Esophagus (tissue), 2 donors: ENCODE measurements around the gene STXBP1. TPM values are rescaled to one million over a fixed set of nuclear protein-coding genes. Genes with fewer than 3 reads are reported as not detected.

Experiments used
- H3K27ac ChIP-seq, 2 donors: one replicate each; pipeline ENCODE4 v1.5.1; 2013; ENCODE audit warnings: low read depth in 2 of 2, mild to moderate bottlenecking in 2 of 2, inconsistent platforms in 1 of 2, low read length in 1 of 2, moderate library complexity in 1 of 2
- H3K27me3 ChIP-seq, 2 donors: one replicate each; pipeline ENCODE4 v1.6.1; 2013; ENCODE audit warnings: low read length in 2 of 2, control low read depth in 1 of 2, mild to moderate bottlenecking in 1 of 2; ENCODE audit not compliant: insufficient read depth in 2 of 2, control insufficient read depth in 1 of 2
- H3K36me3 ChIP-seq, 2 donors: one replicate each; pipeline ENCODE4 v1.6.1; 2013; ENCODE audit warnings: low read length in 1 of 2; ENCODE audit not compliant: control insufficient read depth in 2 of 2, insufficient read depth in 2 of 2
- H3K4me1 ChIP-seq, 2 donors: one replicate each; pipeline ENCODE4 v1.6.1; 2013; ENCODE audit warnings: low read length in 1 of 2; ENCODE audit not compliant: control insufficient read depth in 2 of 2, insufficient read depth in 2 of 2
- H3K4me3 ChIP-seq, 2 donors: one replicate each; pipeline ENCODE4 v1.5.1; 2013; ENCODE audit warnings: low read length in 2 of 2, mild to moderate bottlenecking in 2 of 2, low read depth in 1 of 2, moderate library complexity in 1 of 2
- H3K9me3 ChIP-seq, 2 donors: one replicate each; pipeline ENCODE4 v1.6.1; 2013; ENCODE audit warnings: mild to moderate bottlenecking in 2 of 2, low read depth in 1 of 2, low read length in 1 of 2, moderate library complexity in 1 of 2; ENCODE audit not compliant: control insufficient read depth in 2 of 2, insufficient read depth in 1 of 2
- WGBS, 2 donors: extraction: QIAGEN DNeasy Blood & Tissue Kit; methylation state at CpG; one replicate each; pipeline ENCODE4 v1.1.7; 2013; 5-methylcytosine and 5-hydroxymethylcytosine counted together
- polyA plus RNA-seq, 2 donors: library from polyadenylated mRNA; stranded (reverse); fragments of 200-250 nt; gene quantifications; one replicate each; pipeline ENCODE4 v1.2.3, GENCODE V29; 2013
- donor health status: healthy with polysubstance abuse.
- donor health status: Bipolar disorder and iron deficiency.

STXBP1 gene
- polyA plus RNA-seq, 2 donors = 4.7 to 7.1 TPM

- peak overlapping the region in 1 of 2 donors; percentile 87 for H3K27ac ChIP-seq
- H3K27me3 ChIP-seq = no peaks in the 10 kb centered on the region
- 77 to 79% methylated on average over 9 of the region's 9 CpGs for WGBS, 2 donors
- peak overlapping the region in 1 of 2 donors; percentile 69 for H3K4me3 ChIP-seq
- peaks cover 0 to 10% of the 10 kb centered on the region in 2 donors for H3K4me1 ChIP-seq
- no peaks in the 10 kb centered on the region for H3K36me3 ChIP-seq
- no peaks in the 10 kb centered on the region for H3K9me3 ChIP-seq
Observed at GRCh38 chr9:127716412-127716811, 104.3 kb downstream of the STXBP1 start.

GRCh38 chr9:127717766-127718165, 105.7 kb downstream of the STXBP1 start:
- H3K9me3 ChIP-seq = no peaks in the 10 kb centered on the region
- no peak overlapping the region for H3K27ac ChIP-seq
- no peaks in the 10 kb centered on the region for H3K27me3 ChIP-seq
- H3K36me3 ChIP-seq = no peaks in the 10 kb centered on the region
- peaks cover 0 to 16% of the 10 kb centered on the region in 2 donors for H3K4me1 ChIP-seq
- no peak overlapping the region for H3K4me3 ChIP-seq
- 82 to 84% methylated on average over 5 of the region's 5 CpGs for WGBS, 2 donors

DNA sequence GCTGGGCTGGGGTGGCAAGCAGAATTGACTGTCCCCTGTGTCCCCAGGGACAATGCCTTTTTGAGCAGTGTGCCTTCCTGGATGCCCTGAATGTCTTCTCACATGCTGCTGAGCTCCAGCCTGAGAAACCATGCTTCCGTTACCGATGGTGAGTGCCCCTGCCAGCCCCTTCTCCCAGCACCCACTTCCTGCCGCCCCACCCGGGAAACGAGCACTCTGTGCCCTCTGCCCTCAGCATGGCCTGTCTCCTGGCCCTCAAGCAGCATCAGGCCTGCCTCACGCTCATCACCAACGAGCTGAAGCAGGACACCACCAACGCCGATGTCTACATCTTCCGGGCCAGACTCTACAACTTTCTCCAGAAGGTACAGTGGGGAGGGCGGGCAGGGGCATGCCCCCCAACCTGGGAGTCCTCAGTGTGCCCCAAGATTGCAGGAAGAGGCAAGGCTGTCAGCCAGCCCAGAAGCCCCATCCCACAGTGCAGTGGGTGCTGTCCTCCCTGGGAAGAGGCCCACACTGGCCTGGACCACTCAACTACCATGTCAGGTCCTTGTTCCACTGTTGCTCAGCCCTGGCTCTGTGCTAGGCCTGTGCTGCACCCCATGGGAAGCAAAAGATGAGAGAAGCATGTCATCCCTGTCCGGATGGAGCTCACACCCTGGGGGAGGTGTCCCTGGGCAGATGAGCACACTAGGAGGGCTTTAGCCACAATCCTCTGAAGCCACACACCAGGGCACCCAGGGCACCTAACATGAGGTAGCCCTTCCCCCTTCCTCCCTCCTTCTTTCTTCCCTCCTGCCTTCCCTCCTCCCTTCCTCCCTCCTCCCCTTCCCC, 108.2 kb downstream of the STXBP1 start:
- 76 to 89% methylated on average over 12 of the region's 12 CpGs for WGBS, 2 donors
- Histone ChIP-seq H3K4me1 (peaks cover 3 to 16% of the 10 kb centered on the region in 2 donors), H3K4me3 (no peak overlapping the region), H3K27me3 (no peaks in the 10 kb centered on the region), H3K27ac (no peak overlapping the region), H3K9me3 (no peaks in the 10 kb centered on the region), H3K36me3 (no peaks in the 10 kb centered on the region)

DNA sequence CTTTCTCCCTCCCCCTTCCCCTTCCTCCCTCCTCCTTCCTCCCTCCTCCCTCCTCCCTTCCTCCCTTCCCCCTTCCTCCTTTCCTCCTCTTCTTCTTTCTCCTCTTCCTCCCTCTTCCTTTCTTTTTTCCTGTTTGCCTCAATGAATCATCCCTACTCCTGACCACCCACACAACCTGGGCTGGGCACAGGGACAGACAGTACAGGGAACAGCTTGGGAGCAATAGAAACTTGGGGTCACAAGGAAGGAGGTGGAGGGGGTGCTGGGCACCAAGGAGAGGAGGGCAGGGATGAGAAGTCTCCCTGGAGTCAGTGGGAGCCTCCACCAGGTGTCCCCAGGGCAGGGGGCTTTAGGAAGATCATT, 108.8 kb downstream of the STXBP1 start:
- H3K36me3 ChIP-seq = no peaks in the 10 kb centered on the region
- peaks cover 3 to 16% of the 10 kb centered on the region in 2 donors for H3K4me1 ChIP-seq
- no peak overlapping the region for H3K27ac ChIP-seq
- no peaks in the 10 kb centered on the region for H3K27me3 ChIP-seq
- no peaks in the 10 kb centered on the region for H3K9me3 ChIP-seq
- no peak overlapping the region for H3K4me3 ChIP-seq

DNA sequence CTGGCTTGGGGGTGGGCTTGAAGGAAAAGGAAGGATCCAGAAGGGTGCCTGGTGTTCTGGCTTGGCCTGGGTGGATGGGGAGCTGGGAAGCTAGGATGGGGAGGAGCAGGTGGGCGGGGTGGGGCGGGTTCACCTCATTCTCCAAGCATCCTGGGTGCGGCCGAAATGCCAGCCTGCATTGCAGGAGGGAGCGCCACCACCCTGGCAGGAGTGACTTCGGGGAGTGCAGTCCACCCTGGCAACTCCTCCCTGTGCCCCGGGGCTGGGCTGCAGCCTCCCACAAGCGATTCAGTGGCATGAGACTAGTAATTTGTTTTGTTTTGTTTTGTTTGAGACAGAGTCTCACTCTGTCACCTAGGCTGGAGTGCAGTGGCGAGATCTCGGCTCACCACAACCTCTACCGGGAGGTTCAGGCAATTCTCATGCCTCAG, 109.3 kb downstream of the STXBP1 start:
- 43 to 44% methylated on average over 9 to 11 of the region's 11 CpGs for WGBS, 2 donors
- Histone ChIP-seq H3K4me3 (no peak overlapping the region), H3K9me3 (no peaks in the 10 kb centered on the region), H3K36me3 (no peaks in the 10 kb centered on the region), H3K4me1 (peaks cover 3 to 12% of the 10 kb centered on the region in 2 donors), H3K27ac (peak overlapping the region in 1 of 2 donors; percentile 19), H3K27me3 (no peaks in the 10 kb centered on the region)

DNA sequence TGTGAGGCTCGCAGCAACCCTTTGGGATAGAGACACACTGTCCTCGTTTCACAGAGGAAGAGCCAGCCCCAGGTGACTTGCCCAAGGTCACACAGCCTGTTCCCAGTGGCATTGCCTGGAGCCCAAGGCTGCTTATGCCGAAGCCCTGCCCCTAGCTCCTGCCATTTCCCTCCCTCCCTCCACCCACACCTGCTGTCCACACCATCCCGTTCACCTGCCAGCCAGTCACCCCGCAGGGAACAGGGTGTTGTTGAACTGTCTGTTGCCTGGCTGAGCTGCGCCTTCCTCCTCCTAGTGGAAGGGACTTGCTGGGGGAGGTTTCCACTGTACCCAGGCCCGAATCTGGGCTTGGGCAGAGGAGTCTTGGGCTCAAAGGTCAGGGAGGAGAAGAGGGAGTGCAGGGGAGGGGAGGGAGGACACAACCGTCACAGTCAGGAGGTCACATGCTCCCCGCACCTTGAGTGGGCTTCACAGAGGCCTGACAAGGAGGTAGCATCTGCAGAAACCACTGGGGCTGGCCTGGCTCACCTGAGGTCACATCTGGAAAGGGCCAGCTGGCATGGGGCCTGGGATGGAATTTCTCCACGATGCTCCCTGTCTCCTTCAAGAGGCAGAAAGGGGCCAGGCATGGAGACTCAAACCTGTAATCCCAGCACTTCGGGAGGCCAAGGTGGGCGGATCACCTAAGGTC, 110.1 kb downstream of the STXBP1 start:
- 68 to 77% methylated on average over 12 of the region's 12 CpGs for WGBS, 2 donors

GRCh38 chr9:127723013-127723412, 110.9 kb downstream of the STXBP1 start:
- Histone ChIP-seq H3K27me3 (no peaks in the 10 kb centered on the region), H3K4me3 (no peak overlapping the region), H3K36me3 (no peaks in the 10 kb centered on the region), H3K9me3 (no peaks in the 10 kb centered on the region), H3K27ac (no peak overlapping the region), H3K4me1 (peaks cover 3 to 12% of the 10 kb centered on the region in 2 donors)
- 69 to 92% methylated on average over 12 to 13 of the region's 13 CpGs for WGBS, 2 donors

More for the DNA sequence above, 110.1 kb downstream of the STXBP1 start:
- Histone ChIP-seq H3K36me3 (no peaks in the 10 kb centered on the region), H3K9me3 (no peaks in the 10 kb centered on the region), H3K4me1 (peaks cover 3 to 12% of the 10 kb centered on the region in 2 donors), H3K4me3 (no peak overlapping the region), H3K27ac (no peak overlapping the region), H3K27me3 (no peaks in the 10 kb centered on the region)

DNA sequence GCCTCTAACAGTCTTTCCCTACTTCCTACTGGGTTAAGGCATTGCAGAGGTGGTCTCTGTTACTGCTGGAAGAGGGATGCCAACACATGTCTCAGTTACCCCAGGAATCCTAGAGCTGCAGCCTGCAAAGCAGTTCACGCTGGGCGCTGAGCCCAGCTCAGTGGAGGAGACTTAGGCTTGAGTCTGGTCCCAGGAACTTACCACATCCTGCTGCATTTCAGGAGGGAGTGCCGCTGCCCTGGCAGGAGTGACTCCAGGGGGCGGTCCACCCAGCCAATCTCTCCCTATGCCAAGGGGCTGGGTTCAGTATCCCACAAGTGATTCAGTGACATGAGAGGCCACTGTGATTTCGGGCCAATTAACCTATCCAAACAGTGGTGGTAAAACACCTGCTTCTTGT, 111.4 kb downstream of the STXBP1 start:
- no peak overlapping the region for H3K4me3 ChIP-seq
- H3K27me3 ChIP-seq = no peaks in the 10 kb centered on the region
- no peak overlapping the region for H3K27ac ChIP-seq
- WGBS, 2 donors = 57 to 67% methylated on average over 5 of the region's 5 CpGs
- no peaks in the 10 kb centered on the region for H3K9me3 ChIP-seq
- peaks cover 3 to 12% of the 10 kb centered on the region in 2 donors for H3K4me1 ChIP-seq
- no peaks in the 10 kb centered on the region for H3K36me3 ChIP-seq

- Histone ChIP-seq H3K36me3 (no peaks in the 10 kb centered on the region), H3K4me1 (peaks cover 3 to 12% of the 10 kb centered on the region in 2 donors), H3K4me3 (no peak overlapping the region), H3K27ac (no peak overlapping the region), H3K9me3 (no peaks in the 10 kb centered on the region), H3K27me3 (no peaks in the 10 kb centered on the region)
- 42 to 50% methylated on average over 23 of the region's 23 CpGs for WGBS, 2 donors
Observed at GRCh38 chr9:127724012-127724411, 111.9 kb downstream of the STXBP1 start.
